Breast epithelium (tissue), 4 donors: ENCODE measurements around the gene MTARC1. TPM values are rescaled to one million over a fixed set of nuclear protein-coding genes. Genes with fewer than 3 reads are reported as not detected.

Experiments
- DNase-seq, 2 donors: peaks; one replicate each; pipeline ENCODE4 v3.0.0-alpha.2; 2019; ENCODE audit warnings: low spot score in 2 of 2
- H3K27ac ChIP-seq, 2 donors: fragments of 200-600 bp; sonication (generic) in 1 of 2; one replicate each; pipeline ENCODE4 v1.5.1; 2016 to 2019; ENCODE audit warnings: mild to moderate bottlenecking in 1 of 2
- H3K27me3 ChIP-seq, 2 donors: fragments of 200-600 bp; sonication (generic) in 1 of 2; one replicate each; pipeline versions ENCODE4 v1.5.1 to v1.6.0; 2017 to 2019; ENCODE audit warnings: control low read depth in 1 of 2, mild to moderate bottlenecking in 1 of 2
- H3K36me3 ChIP-seq: fragments of 200-600 bp; one replicate; pipeline ENCODE4 v1.5.1; 2019
- H3K4me1 ChIP-seq, 2 donors: fragments of 200-600 bp; sonication (generic); one replicate each; pipeline ENCODE4 v1.5.1; 2016 to 2019; ENCODE audit warnings: control low read depth in 1 of 2
- H3K4me3 ChIP-seq, 3 donors: fragments of 200-600 bp; sonication (generic); 1 replicate in 2 of 3; 2 replicates in 1 of 3; pipeline ENCODE4 v1.5.1; 2016 to 2019; ENCODE audit warnings: mild to moderate bottlenecking in 3 of 3, moderate library complexity in 2 of 3
- H3K9me3 ChIP-seq, 2 donors: fragments of 200-600 bp; sonication (generic) in 1 of 2; one replicate each; pipeline ENCODE4 v1.5.1; 2016 to 2019; ENCODE audit warnings: control low read depth in 1 of 2
- CTCF ChIP-seq, 3 donors: fragments of 450-650 bp; IDR thresholded peaks; one replicate each; pipeline ENCODE4 v1.5.1; 2016 to 2017; ENCODE audit warnings: antibody characterized with exemption in 3 of 3, mild to moderate bottlenecking in 3 of 3, moderate library complexity in 3 of 3
- POLR2A ChIP-seq: fragments of 450-650 bp; IDR thresholded peaks from one replicate; pipeline ENCODE4 v1.6.1; 2016; ENCODE audit warnings: antibody characterized with exemption, mild to moderate bottlenecking, moderate library complexity
- POLR2AphosphoS5 ChIP-seq, 3 donors: sonication (generic); formaldehyde crosslinking; IDR thresholded peaks; one replicate each; pipeline ENCODE4 v1.6.1; 2017; ENCODE audit warnings: antibody characterized with exemption in 3 of 3
- intact Hi-C: fragments of 100-400 bp; cut with DNase I; formaldehyde crosslinking; loops from one replicate; pipeline ENCODE4 v1.15.1; 2023; ENCODE audit warnings: low total_unique reads
- total RNA-seq, 3 donors: library from RNA; depleted of rRNA; stranded (reverse); fragments of >200 nt; gene quantifications; one replicate each; pipeline ENCODE4 v1.1.0, GENCODE V29; 2016

MTARC1 gene
- total RNA-seq, 3 donors from 2014 or later, result 32.1 to 133 (median 47.9) TPM

- Histone ChIP-seq H3K4me1 (no peaks in the 10 kb centered on the region), H3K4me3 (no peak overlapping the region), H3K9me3 (peaks cover 0 to 5% of the 10 kb centered on the region in 2 donors), H3K36me3 (no peaks in the 10 kb centered on the region), H3K27me3 (no peaks in the 10 kb centered on the region), H3K27ac (no peak overlapping the region)
- no peak for DNase-seq
- intact Hi-C loops, result no loop called here
- TF ChIP-seq POLR2AphosphoS5 (IDR thresholded peaks at IDR 0.05) (no peak), POLR2A (no peak), CTCF (IDR thresholded peaks at IDR 0.05) (no peak)
These were observed 41.4 kb downstream of the MTARC1 start for GRCh38 chr1:220828179-220828490.

DNA sequence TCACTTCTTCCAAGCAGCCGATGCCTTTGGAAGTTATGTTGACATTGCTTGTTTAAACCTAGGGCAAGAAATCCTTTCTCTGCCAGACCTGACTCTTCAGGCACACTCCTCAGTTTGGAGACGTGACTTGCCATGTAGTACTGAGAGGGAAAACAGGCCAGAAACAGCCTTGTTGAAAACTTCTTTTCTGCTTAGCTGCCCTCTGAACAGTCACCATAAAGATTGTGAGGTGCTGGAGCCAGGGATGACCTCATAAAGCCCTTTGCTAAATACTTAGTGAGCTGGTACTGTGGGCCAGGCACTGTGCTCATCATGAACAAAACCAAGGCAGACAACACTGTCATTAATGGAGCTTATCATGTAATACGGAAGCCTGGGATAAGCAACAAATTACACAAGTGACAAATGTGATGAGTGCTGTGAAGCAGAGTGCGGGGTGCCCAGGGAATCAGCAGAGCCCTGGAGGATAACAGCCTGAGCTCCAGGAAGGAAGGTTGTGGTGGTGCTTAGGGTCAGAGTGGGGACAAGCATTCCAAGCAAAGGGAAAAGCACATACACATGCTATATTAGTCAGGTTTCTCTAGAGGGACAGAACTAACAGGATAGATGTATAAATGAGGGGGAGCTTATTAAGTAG lies 42.4 kb downstream of the MTARC1 start:
- Histone ChIP-seq H3K27ac (no peak overlapping the region), H3K27me3 (no peaks in the 10 kb centered on the region), H3K4me1 (no peaks in the 10 kb centered on the region), H3K36me3 (no peaks in the 10 kb centered on the region), H3K9me3 (peaks cover 0 to 5% of the 10 kb centered on the region in 2 donors), H3K4me3 (no peak overlapping the region)
- no peak for TF ChIP-seq CTCF (IDR thresholded peaks at IDR 0.05)
- intact Hi-C loops, result no loop called here
- no peak for DNase-seq

GRCh38 chr1:220833436-220833835 lies 46.7 kb downstream of the MTARC1 start:
- TF ChIP-seq CTCF (IDR thresholded peaks at IDR 0.05), result no peak
- no peak for DNase-seq
- Histone ChIP-seq H3K4me3 (no peak overlapping the region), H3K27me3 (no peaks in the 10 kb centered on the region), H3K27ac (no peak overlapping the region), H3K9me3 (peaks cover 0 to 5% of the 10 kb centered on the region in 2 donors), H3K4me1 (no peaks in the 10 kb centered on the region), H3K36me3 (no peaks in the 10 kb centered on the region)
- intact Hi-C loops, result no loop called here

GRCh38 chr1:220834155-220834870 lies 47.6 kb downstream of the MTARC1 start:
- no peak for TF ChIP-seq POLR2A
- no peak for TF ChIP-seq POLR2AphosphoS5 (IDR thresholded peaks at IDR 0.05)
- no peak for TF ChIP-seq CTCF (IDR thresholded peaks at IDR 0.05)
- H3K36me3 ChIP-seq, result no peaks in the 10 kb centered on the region
- DNase-seq, result no peak
- intact Hi-C loops, result no loop called here
- H3K4me1 ChIP-seq, result no peaks in the 10 kb centered on the region
- no peaks in the 10 kb centered on the region for H3K27me3 ChIP-seq
- H3K4me3 ChIP-seq, result no peak overlapping the region
- H3K27ac ChIP-seq, result no peak overlapping the region
- H3K9me3 ChIP-seq, result peaks cover 0 to 5% of the 10 kb centered on the region in 2 donors

Other genes with a start within 250 kb of the MTARC1 start
- 10 to 100 TPM; 29.3 to 44.6 (median 38.1) TPM for gene C1orf115, start 96.5 kb upstream of the MTARC1 start, total RNA-seq
- 10 to 100 TPM; 11.7 to 18.4 (median 15.8) TPM for gene MTARC2, start 38.6 kb upstream of the MTARC1 start, total RNA-seq
- gene HLX, start 92.5 kb downstream of the MTARC1 start, total RNA-seq, result 10 to 100 TPM in 2 of 3 donors, 1 to 10 TPM in 1; 5.0 to 17.8 (median 15.1) TPM